Panc1 (cell line): ENCODE measurements around the gene LPIN3. TPM values are rescaled to one million over a fixed set of nuclear protein-coding genes. Genes with fewer than 3 reads are reported as not detected.

Experiments
- ATAC-seq: fragments of 200-7000 bp; cut with Tn5 transposase; 2 replicates; pipeline ENCODE4 v1.9.1; 2020; ENCODE audit warnings: mild to moderate bottlenecking, moderate library complexity
- BruUV-seq: library from RNA; stranded (reverse); fragments of 400-500 nt; replicated peaks from 2 replicates; lab custom pipeline; 2021; lab: Mats Ljungman, UMichigan
- CTCF ChIA-PET: fragments of 300-600 bp; sonication (Branson Sonifier 250); formaldehyde crosslinking; loops from one replicate; lab custom pipeline; 2022; ENCODE audit warnings: antibody characterized with exemption; lab: Charles Lee
- POLR2A ChIA-PET: fragments of 300-600 bp; sonication (Branson Sonifier 250); formaldehyde crosslinking; loops from one replicate; lab custom pipeline; 2022; ENCODE audit warnings: antibody characterized with exemption; lab: Charles Lee
- DNase-seq: peaks from one replicate; pipeline ENCODE4 v3.0.0-alpha.2; 2010; ENCODE audit warnings: low read depth, low spot score
- H3K27ac ChIP-seq: 2 replicates; pipeline ENCODE4 v1.5.1; 2011; ENCODE audit warnings: mild to moderate bottlenecking, low read length, inconsistent platforms
- H3K27me3 ChIP-seq: fragments of 200-500 bp; sonication (Bioruptor generic); 2 replicates; pipeline ENCODE4 v1.6.0; 2014; ENCODE audit warnings: low read length, inconsistent platforms; ENCODE audit not compliant: control insufficient read depth, insufficient read depth
- H3K36me3 ChIP-seq: fragments of 200-500 bp; sonication (Bioruptor generic); 2 replicates; pipeline ENCODE4 v1.5.1; 2014; ENCODE audit warnings: inconsistent platforms, mild to moderate bottlenecking, low read length, moderate library complexity; ENCODE audit not compliant: control insufficient read depth, insufficient read depth
- H3K4me1 ChIP-seq: 2 replicates; pipeline ENCODE4 v1.5.1; 2011; ENCODE audit warnings: inconsistent platforms, mild to moderate bottlenecking, low read length, moderate library complexity; ENCODE audit not compliant: control insufficient read depth, insufficient read depth
- H3K4me3 ChIP-seq, 2 experiments: 2 replicates each; pipeline ENCODE4 v1.5.1; 2011 to 2012; ENCODE audit warnings: low read depth in 2 of 2, low read length in 2 of 2, mild to moderate bottlenecking in 2 of 2, inconsistent platforms in 1 of 2, moderate library complexity in 1 of 2
- H3K9me3 ChIP-seq: fragments of 200-500 bp; sonication (Bioruptor generic); 2 replicates; pipeline ENCODE4 v1.5.1; 2014; ENCODE audit warnings: low read depth, mild to moderate bottlenecking, inconsistent platforms, low read length, moderate library complexity; ENCODE audit not compliant: control insufficient read depth, insufficient read depth
- POLR2AphosphoS5 ChIP-seq: IDR thresholded peaks from 2 replicates; pipeline ENCODE4 v1.6.1; 2012; ENCODE audit warnings: mild to moderate bottlenecking, low read depth, low read length, moderate library complexity
- SIN3A ChIP-seq: IDR thresholded peaks from 2 replicates; pipeline ENCODE4 v1.6.1; 2012; ENCODE audit warnings: low read depth, mild to moderate bottlenecking, low read length, moderate library complexity, borderline replicate concordance; ENCODE audit not compliant: insufficient read depth
- TCF7L2 ChIP-seq: IDR thresholded peaks from 2 replicates; pipeline ENCODE4 v1.6.1; 2011; ENCODE audit warnings: mild to moderate bottlenecking, low read depth, low read length, inconsistent platforms
- in situ Hi-C: cut with HindIII; loops from 2 replicates; pipeline ENCODE4 v1.10.0; 2016; ENCODE audit warnings: low sequenced_read_pairs, low pct_unique_long_range_greater_than_20kb
- intact Hi-C: fragments of 100-400 bp; cut with micrococcal nuclease; formaldehyde crosslinking; loops from one replicate; pipeline ENCODE4 v1.10.0; 2022; ENCODE audit not compliant: unreplicated experiment
- total RNA-seq: library from RNA; stranded (reverse); gene quantifications from one replicate; pipeline ENCODE4 v1.2.1, GENCODE V29; 2021; ENCODE audit not compliant: unreplicated experiment
- TF ChIP-seq, protein P1 (sequence below), 2 experiments: IDR thresholded peaks; 2 replicates each; pipeline ENCODE4 v1.6.1; 2011 to 2012; ENCODE audit warnings: low read depth in 2 of 2, control low read depth in 1 of 2, low read length in 1 of 2, mild to moderate bottlenecking in 1 of 2, moderate library complexity in 1 of 2; ENCODE audit not compliant: insufficient read depth in 1 of 2
- TF ChIP-seq, protein P2 (sequence below): fragments of 450-650 bp; IDR thresholded peaks from 2 replicates; pipeline ENCODE4 v1.5.1; 2017; ENCODE audit warnings: mild to moderate bottlenecking

Gene LPIN3
- total RNA-seq, 1 experiment from 2014 or later: 21.0 TPM

DNA sequence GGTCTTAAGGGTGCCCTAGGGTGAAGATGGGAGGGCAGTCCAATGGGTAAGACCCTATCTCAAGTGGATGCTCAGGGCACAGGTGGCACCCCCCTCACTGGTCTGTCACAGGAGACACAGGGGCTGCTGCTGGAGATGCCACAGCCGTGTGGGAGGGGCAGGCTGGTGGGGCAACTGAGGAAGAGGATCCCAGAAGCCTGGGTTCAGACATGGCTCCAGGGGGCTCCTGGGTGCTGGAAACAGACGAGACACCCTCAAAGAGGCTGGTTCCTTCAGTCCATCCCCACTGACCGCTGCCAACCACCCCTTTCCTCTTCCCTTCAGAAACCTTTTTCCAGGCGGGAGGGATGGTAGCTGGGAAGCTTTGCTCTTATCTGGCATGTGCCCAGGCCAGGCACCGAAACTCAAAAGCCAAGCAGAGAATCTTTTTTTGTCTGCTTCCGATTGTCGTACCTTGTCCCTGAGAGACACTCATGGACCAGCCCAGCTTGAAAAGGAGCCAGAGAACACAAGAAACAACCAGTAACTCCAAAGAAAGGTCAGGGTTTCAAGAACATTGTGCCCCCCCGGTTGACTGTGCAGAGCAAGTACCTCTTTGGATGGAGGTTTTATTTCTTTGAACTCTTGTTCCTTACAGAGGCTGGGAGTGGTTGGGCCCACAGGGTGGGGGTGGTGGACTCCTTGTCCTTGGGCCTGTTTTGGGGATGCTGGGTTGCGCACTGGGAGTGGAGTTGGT lies 54.5 kb downstream of the LPIN3 start:
- CTCF ChIA-PET: interaction anchor here (0.6 kb wide), 1 partner anchor 54 kb away, joined by 5 read pairs; no protein-coding TSS in a partner anchor
- peaks cover 11% of the 10 kb centered on the region for H3K4me1 ChIP-seq
- H3K36me3 ChIP-seq: no peaks in the 10 kb centered on the region
- H3K4me3 ChIP-seq: no peak overlapping the region
- POLR2A ChIA-PET: no interaction called here
- in situ Hi-C loops (no loop called here), intact Hi-C loops (no loop called here)
- TF ChIP-seq, protein P1, sequence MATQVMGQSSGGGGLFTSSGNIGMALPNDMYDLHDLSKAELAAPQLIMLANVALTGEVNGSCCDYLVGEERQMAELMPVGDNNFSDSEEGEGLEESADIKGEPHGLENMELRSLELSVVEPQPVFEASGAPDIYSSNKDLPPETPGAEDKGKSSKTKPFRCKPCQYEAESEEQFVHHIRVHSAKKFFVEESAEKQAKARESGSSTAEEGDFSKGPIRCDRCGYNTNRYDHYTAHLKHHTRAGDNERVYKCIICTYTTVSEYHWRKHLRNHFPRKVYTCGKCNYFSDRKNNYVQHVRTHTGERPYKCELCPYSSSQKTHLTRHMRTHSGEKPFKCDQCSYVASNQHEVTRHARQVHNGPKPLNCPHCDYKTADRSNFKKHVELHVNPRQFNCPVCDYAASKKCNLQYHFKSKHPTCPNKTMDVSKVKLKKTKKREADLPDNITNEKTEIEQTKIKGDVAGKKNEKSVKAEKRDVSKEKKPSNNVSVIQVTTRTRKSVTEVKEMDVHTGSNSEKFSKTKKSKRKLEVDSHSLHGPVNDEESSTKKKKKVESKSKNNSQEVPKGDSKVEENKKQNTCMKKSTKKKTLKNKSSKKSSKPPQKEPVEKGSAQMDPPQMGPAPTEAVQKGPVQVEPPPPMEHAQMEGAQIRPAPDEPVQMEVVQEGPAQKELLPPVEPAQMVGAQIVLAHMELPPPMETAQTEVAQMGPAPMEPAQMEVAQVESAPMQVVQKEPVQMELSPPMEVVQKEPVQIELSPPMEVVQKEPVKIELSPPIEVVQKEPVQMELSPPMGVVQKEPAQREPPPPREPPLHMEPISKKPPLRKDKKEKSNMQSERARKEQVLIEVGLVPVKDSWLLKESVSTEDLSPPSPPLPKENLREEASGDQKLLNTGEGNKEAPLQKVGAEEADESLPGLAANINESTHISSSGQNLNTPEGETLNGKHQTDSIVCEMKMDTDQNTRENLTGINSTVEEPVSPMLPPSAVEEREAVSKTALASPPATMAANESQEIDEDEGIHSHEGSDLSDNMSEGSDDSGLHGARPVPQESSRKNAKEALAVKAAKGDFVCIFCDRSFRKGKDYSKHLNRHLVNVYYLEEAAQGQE (IDR thresholded peaks at IDR 0.05; ENCODE audit: insufficient read depth in 1 of 2, low read depth in 2 of 2, low read length in 1 of 2): no peak
- TF ChIP-seq TCF7L2 (no peak), SIN3A (no peak)
- TF ChIP-seq, protein P2, sequence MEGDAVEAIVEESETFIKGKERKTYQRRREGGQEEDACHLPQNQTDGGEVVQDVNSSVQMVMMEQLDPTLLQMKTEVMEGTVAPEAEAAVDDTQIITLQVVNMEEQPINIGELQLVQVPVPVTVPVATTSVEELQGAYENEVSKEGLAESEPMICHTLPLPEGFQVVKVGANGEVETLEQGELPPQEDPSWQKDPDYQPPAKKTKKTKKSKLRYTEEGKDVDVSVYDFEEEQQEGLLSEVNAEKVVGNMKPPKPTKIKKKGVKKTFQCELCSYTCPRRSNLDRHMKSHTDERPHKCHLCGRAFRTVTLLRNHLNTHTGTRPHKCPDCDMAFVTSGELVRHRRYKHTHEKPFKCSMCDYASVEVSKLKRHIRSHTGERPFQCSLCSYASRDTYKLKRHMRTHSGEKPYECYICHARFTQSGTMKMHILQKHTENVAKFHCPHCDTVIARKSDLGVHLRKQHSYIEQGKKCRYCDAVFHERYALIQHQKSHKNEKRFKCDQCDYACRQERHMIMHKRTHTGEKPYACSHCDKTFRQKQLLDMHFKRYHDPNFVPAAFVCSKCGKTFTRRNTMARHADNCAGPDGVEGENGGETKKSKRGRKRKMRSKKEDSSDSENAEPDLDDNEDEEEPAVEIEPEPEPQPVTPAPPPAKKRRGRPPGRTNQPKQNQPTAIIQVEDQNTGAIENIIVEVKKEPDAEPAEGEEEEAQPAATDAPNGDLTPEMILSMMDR: no peak
- ATAC-seq (no peak), DNase-seq (no peak)
- no peaks in the 10 kb centered on the region for H3K27me3 ChIP-seq
- H3K27ac ChIP-seq: no peak overlapping the region
- no peaks in the 10 kb centered on the region for H3K9me3 ChIP-seq
- no TSS peak for BruUV-seq

DNA sequence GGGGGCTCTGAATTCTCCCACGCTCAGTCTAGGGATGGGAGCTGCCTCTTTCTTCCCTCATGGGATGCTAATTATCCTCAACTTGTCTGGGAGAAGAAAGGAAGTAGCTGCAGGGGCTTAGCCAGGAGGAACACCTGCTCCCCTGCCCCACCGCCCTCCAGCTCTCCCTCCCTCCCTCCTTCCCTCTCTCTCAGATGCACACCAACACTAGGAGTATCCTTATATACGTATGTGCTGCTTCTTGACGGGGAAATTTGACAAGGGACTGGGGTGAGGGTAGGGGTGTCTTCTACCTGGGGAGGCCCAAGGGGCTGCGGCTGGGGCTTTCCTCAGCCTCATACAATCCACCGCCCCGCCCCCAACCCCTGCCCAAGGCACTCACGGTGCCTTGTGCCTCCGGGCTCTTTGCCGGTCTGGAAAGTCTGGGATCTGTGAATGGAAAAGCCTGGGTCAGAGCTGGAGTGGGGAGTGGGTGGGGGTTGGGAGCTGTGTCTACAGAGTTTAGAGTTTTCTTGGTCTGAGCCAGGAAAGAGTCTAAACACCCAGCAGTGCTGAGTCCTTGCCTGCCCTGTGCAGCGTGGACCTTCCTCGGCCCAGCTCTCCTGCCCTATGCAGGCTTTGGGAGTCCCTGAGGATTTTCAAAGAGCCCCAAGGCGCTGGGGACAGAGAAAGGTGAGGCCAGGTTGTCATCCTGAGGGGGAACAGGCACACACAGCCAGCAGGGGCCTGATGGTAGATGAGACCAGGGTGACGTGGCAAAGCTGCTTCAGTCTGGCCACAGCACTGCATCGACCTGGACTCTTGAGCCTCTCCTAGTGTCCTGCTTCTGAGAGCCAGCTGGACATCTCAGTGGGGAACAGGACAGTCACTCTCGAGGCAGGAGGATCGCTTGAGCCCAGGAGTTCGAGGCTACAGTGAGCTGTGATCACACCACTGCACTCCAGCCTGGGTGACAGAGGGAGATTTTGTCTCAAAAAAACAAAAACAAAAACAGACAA lies 55.3 kb downstream of the LPIN3 start:
- CTCF ChIA-PET: no interaction called here
- no peak for TF ChIP-seq POLR2AphosphoS5
- TF ChIP-seq SIN3A: no peak
- TF ChIP-seq, protein P2: no peak
- TF ChIP-seq, protein P1 (IDR thresholded peaks at IDR 0.05; ENCODE audit: insufficient read depth in 1 of 2, low read depth in 2 of 2, low read length in 1 of 2): no peak
- TF ChIP-seq TCF7L2: no peak
- H3K36me3 ChIP-seq: no peaks in the 10 kb centered on the region
- H3K9me3 ChIP-seq: no peaks in the 10 kb centered on the region
- in situ Hi-C loops: no loop called here
- POLR2A ChIA-PET: no interaction called here
- DNase-seq (no peak), ATAC-seq (peak; percentile 39)
- H3K27ac ChIP-seq: no peak overlapping the region
- H3K27me3 ChIP-seq: no peaks in the 10 kb centered on the region
- BruUV-seq: no TSS peak
- H3K4me3 ChIP-seq: no peak overlapping the region
- intact Hi-C loops: no loop called here
- H3K4me1 ChIP-seq: peaks cover 11% of the 10 kb centered on the region
